HG03280 (cell line): Measurements from ENCODE around the gene SETD2.
"Not testable (repeated sequence)": the region's sequence is repeated elsewhere in the genome, so short reads cannot be mapped to it uniquely, and the experiment has no call there.

Experiments
- ATAC-seq: cut with Tn5 transposase; IDR thresholded peaks from one replicate; pipeline ENCODE4 v1.9.1; 2021; ENCODE audit warnings: mild to moderate bottlenecking, moderate library complexity; ENCODE audit not compliant: unreplicated experiment

SETD2 gene

GRCh38 chr3:47108546-47108945 lies 55.4 kb downstream of the SETD2 start:
- ATAC-seq: no peak

- ATAC-seq: no peak
These were observed 59.7 kb downstream of the SETD2 start for GRCh38 chr3:47104259-47104658.

- ATAC-seq: no peak
These were observed 60.3 kb downstream of the SETD2 start for GRCh38 chr3:47103619-47104018.

GRCh38 chr3:47102081-47102600 lies 61.8 kb downstream of the SETD2 start:
- no peak for ATAC-seq

- ATAC-seq: no peak
These were observed 65.0 kb downstream of the SETD2 start for GRCh38 chr3:47098910-47099309.

GRCh38 chr3:47097864-47098263 lies 66.0 kb downstream of the SETD2 start:
- ATAC-seq: no peak

GRCh38 chr3:47096959-47097358 lies 67.0 kb downstream of the SETD2 start:
- ATAC-seq: no peak

GRCh38 chr3:47092090-47092489 lies 71.8 kb downstream of the SETD2 start:
- no peak for ATAC-seq

- ATAC-seq: no peak
These were observed 74.3 kb downstream of the SETD2 start for GRCh38 chr3:47089630-47090029.

GRCh38 chr3:47086071-47086470 lies 77.8 kb downstream of the SETD2 start:
- no peak for ATAC-seq

- ATAC-seq: no peak
These were observed 80.1 kb downstream of the SETD2 start for GRCh38 chr3:47083786-47084185.

GRCh38 chr3:47082519-47082918 lies 81.4 kb downstream of the SETD2 start:
- ATAC-seq: no peak

GRCh38 chr3:47079432-47079831 lies 84.5 kb downstream of the SETD2 start:
- ATAC-seq: no peak

GRCh38 chr3:47073685-47074084 lies 90.2 kb downstream of the SETD2 start:
- no peak for ATAC-seq

- no peak for ATAC-seq
These were observed 93.1 kb downstream of the SETD2 start for GRCh38 chr3:47070770-47071169.

GRCh38 chr3:47066259-47066658 lies 97.7 kb downstream of the SETD2 start:
- not testable (repeated sequence) for ATAC-seq

- ATAC-seq: no peak
These were observed 98.2 kb downstream of the SETD2 start for GRCh38 chr3:47065681-47066080.

- no peak for ATAC-seq
These were observed 98.9 kb downstream of the SETD2 start for GRCh38 chr3:47065058-47065457.

GRCh38 chr3:47057212-47057671 lies 106.7 kb downstream of the SETD2 start:
- no peak for ATAC-seq

GRCh38 chr3:47056705-47057104 lies 107.2 kb downstream of the SETD2 start:
- ATAC-seq: no peak

- ATAC-seq: no peak
These were observed 109.5 kb downstream of the SETD2 start for GRCh38 chr3:47054412-47054811.

- no peak for ATAC-seq
These were observed 116.2 kb downstream of the SETD2 start for GRCh38 chr3:47047673-47048072.

GRCh38 chr3:47047069-47047468 lies 116.8 kb downstream of the SETD2 start:
- no peak for ATAC-seq
